ENCODE data around the gene DLD.

GRCh38 chr7:107900496-107901015 is 9.6 kb downstream of the DLD start:
- no peak for TF ChIP-seq CTCF (IDR thresholded peaks at IDR 0.05)
- no peak for TF ChIP-seq POLR2AphosphoS5 (IDR thresholded peaks at IDR 0.05)
- TF ChIP-seq POLR2A (IDR thresholded peaks at IDR 0.05) = no peak
